Stimulated activated naive CD8-positive, alpha-beta T cell treated with anti-CD3 and anti-CD28 coated beads, Interleukin-15, amount 100 ng/mL, for 72 hours (primary cell): Measurements from ENCODE around the gene CNIH2.
"Not testable (repeated sequence)": the region's sequence is repeated elsewhere in the genome, so short reads cannot be mapped to it uniquely, and the experiment has no call there.

Experiments used
- ATAC-seq: fragments of 150-1000 bp; cut with Tn5 transposase; 2 replicates; pipeline ENCODE4 v1.10.0; 2021; ENCODE audit warnings: mild to moderate bottlenecking, moderate library complexity
- DNase-seq, 2 donors: peaks; one replicate each; pipeline ENCODE4 v3.0.0; 2021 to 2022
- H3K27ac Mint-ChIP-seq, 2 donors: one replicate each; pipeline ENCODE4 v1.8.0; 2022; ENCODE audit warnings: mild to moderate bottlenecking in 2 of 2, mixed read lengths in 2 of 2, moderate library complexity in 2 of 2
- H3K27me3 Mint-ChIP-seq: one replicate; pipeline ENCODE4 v1.8.0; 2022; ENCODE audit warnings: mixed read lengths
- H3K4me1 Mint-ChIP-seq: one replicate; pipeline ENCODE4 v1.8.0; 2022; ENCODE audit warnings: mild to moderate bottlenecking, mixed read lengths
- H3K4me3 Mint-ChIP-seq, 2 donors: one replicate each; pipeline ENCODE4 v1.8.0; 2022; ENCODE audit warnings: mild to moderate bottlenecking in 2 of 2, mixed read lengths in 2 of 2, moderate library complexity in 1 of 2
- H3K9me3 Mint-ChIP-seq, 2 donors: one replicate each; pipeline ENCODE4 v1.8.0; 2022; ENCODE audit warnings: mixed read lengths in 2 of 2

Gene CNIH2

GRCh38 chr11:66243782-66244535 lies 34.0 kb upstream of the CNIH2 start:
- Mint-ChIP-seq H3K9me3 (no peaks in the 10 kb centered on the region), H3K27me3 (no peaks in the 10 kb centered on the region), H3K27ac (peak overlapping the region; percentile 69 to 98), H3K4me1 (peaks cover 20% of the 10 kb centered on the region), H3K4me3 (peak overlapping the region in 1 of 2 donors; percentile 50)
- peak; percentile 32 for ATAC-seq
- DNase-seq, result no peak

DNA sequence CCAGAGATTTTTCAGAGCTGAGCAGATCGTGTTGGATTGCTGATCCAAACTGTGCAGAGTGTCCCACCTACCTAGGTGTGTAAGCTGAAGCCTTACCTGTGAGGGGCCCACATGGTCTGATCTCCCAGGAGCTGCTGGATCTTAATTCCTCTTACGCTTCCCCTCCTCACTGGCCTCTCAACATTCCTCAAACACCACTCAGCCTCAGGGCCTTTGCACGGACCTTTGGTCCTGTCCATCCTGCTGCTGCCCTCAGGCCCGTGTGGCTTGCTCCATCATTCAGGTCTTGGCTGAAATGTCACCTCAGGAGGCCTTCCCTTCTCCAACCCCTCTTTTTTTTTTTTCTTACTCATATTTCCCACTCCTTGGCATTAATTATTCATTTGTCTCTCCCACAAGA lies 30.7 kb upstream of the CNIH2 start:
- Mint-ChIP-seq H3K27me3 (no peaks in the 10 kb centered on the region), H3K27ac (no peak overlapping the region), H3K4me3 (no peak overlapping the region), H3K4me1 (peaks cover 29% of the 10 kb centered on the region), H3K9me3 (no peaks in the 10 kb centered on the region)
- ATAC-seq (no peak), DNase-seq (no peak)

DNA sequence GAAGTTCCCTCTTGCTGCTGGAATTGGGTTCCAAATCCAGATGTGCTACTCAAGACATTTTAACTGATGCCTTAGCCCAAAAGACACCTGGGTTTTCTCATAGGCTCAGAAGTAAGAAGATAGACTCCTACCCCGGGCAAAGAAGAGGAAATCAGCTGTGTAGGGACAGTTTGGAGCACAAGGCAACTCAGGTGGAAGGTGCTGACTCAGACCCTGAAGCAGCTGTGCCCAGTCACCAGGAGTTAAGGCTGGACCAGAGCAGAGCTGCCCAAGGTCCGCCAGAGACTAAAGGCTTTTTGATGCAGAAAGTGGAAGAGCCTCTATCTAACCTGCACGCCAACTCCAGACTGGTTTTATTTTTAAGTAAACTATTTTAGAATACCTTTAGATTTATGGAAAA lies 30.2 kb upstream of the CNIH2 start:
- Mint-ChIP-seq H3K27ac (no peak overlapping the region), H3K9me3 (no peaks in the 10 kb centered on the region)
- no peak for ATAC-seq

DNA sequence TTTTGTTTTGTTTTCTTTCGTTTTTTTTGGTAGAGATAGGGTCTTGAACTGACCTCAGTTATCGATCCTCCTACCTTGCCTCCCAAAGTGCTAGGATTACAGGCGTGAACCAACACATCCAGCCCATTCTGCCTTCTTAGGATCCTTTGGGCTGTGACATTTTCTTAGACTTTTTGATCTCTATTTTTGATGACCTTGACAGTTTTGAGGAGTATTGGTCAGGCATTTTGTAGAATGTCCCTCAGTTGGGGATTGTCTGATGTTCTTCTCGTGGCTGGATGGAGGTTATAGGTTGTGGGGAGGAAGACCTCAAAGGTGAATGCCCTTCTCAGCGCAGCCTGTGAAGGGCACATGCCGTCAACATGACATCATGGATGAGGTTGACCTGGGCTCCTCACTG lies 29.1 kb upstream of the CNIH2 start:
- peak overlapping the region; percentile 10 to 20 for H3K27ac Mint-ChIP-seq
- peaks cover 29% of the 10 kb centered on the region for H3K4me1 Mint-ChIP-seq
- no peaks in the 10 kb centered on the region for H3K27me3 Mint-ChIP-seq
- ATAC-seq (no peak), DNase-seq (no peak)
- no peaks in the 10 kb centered on the region for H3K9me3 Mint-ChIP-seq
- H3K4me3 Mint-ChIP-seq, result no peak overlapping the region

More for the DNA sequence above, 30.2 kb upstream of the CNIH2 start:
- DNase-seq, result no peak
- Mint-ChIP-seq H3K27me3 (no peaks in the 10 kb centered on the region), H3K4me1 (peaks cover 29% of the 10 kb centered on the region), H3K4me3 (no peak overlapping the region)

DNA sequence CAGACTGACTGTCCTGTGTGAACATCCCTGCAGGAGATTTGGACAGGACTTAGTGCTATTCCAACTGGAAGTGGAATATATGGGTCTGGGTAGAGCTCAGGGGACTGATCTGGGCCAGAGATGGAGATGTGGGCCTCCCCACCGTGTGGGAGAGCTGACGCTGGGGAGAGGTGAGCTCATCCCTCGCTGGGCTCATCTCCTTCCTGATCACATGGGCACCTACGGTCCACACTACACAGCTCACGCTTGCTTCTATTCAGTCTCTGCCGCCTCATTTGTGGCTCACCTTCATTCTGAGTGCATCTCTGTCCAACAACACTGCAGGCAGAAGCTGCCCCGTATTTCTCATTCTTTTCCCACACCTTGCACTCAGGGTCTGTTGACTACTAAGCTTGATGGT lies 26.2 kb upstream of the CNIH2 start:
- ATAC-seq, result no peak
- H3K4me3 Mint-ChIP-seq, result no peak overlapping the region
- peak overlapping the region in 1 of 2 donors; percentile 78 for H3K27ac Mint-ChIP-seq
- no peak for DNase-seq
- H3K27me3 Mint-ChIP-seq, result no peaks in the 10 kb centered on the region
- no peaks in the 10 kb centered on the region for H3K9me3 Mint-ChIP-seq
- peaks cover 36% of the 10 kb centered on the region for H3K4me1 Mint-ChIP-seq

DNA sequence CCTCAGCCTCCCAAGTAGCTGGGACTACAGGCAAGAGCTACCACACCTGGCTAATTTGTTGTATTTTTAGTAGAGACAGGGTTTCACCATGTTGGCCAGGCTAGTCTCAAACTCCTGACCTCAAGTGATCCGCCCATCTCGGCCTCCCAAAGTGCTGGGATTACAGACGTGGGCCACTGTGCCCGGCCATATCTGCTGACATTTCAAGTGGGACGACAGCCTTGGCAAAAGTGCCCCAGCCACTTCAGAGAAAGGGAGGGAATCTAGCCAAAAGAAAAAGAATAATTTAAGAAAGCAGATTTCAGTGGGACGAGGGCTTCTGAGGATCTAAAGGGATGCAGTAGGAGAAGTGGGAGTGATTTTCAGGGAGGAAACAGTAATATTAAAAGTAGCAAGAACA lies 24.9 kb upstream of the CNIH2 start:
- not testable (repeated sequence) for H3K4me3 Mint-ChIP-seq, H3K9me3 Mint-ChIP-seq, H3K27me3 Mint-ChIP-seq, DNase-seq, ATAC-seq
- peaks cover 31% of the 10 kb centered on the region for H3K4me1 Mint-ChIP-seq
- H3K27ac Mint-ChIP-seq, result peak overlapping the region in 1 of 2 donors; percentile 92

GRCh38 chr11:66258473-66258893 lies 19.5 kb upstream of the CNIH2 start:
- Mint-ChIP-seq H3K4me3 (peak overlapping the region; percentile 89 to 98), H3K27ac (peak overlapping the region; percentile 89 to 98), H3K4me1 (peaks cover 37% of the 10 kb centered on the region), H3K27me3 (no peaks in the 10 kb centered on the region), H3K9me3 (no peaks in the 10 kb centered on the region)
- DNase-seq (no peak), ATAC-seq (peak; percentile 1)

DNA sequence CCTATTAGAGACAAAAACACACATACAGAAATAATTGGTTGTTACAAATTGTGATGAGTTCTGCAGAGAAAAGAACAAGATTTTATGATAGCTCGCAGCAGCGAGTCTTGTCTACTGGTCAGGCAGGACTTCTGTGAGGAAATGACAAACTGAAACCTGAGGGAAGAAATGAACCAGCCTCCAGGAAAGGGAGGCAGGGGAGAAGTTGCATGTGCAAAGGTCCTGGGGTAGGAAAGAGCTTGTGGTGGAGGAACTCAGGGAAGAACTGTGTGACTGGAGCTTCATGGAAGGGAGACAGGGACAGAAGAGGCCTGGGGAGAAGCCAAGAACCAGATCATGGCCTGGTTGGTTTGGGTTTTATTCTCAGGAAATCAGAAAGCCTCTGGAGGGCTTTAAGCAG lies 18.8 kb upstream of the CNIH2 start:
- Mint-ChIP-seq H3K27ac (no peak overlapping the region), H3K27me3 (no peaks in the 10 kb centered on the region), H3K9me3 (no peaks in the 10 kb centered on the region), H3K4me1 (peaks cover 34% of the 10 kb centered on the region), H3K4me3 (peak overlapping the region; percentile 89 to 98)
- ATAC-seq, result no peak
- DNase-seq, result no peak

GRCh38 chr11:66259956-66260355 lies 18.0 kb upstream of the CNIH2 start:
- no peak overlapping the region for H3K4me3 Mint-ChIP-seq
- H3K27me3 Mint-ChIP-seq, result no peaks in the 10 kb centered on the region
- no peaks in the 10 kb centered on the region for H3K9me3 Mint-ChIP-seq
- peak overlapping the region in 1 of 2 donors; percentile 34 for H3K27ac Mint-ChIP-seq
- DNase-seq (no peak), ATAC-seq (no peak)
- H3K4me1 Mint-ChIP-seq, result peaks cover 34% of the 10 kb centered on the region

- Mint-ChIP-seq H3K4me1 (peaks cover 28% of the 10 kb centered on the region), H3K4me3 (no peak overlapping the region), H3K27ac (no peak overlapping the region), H3K9me3 (no peaks in the 10 kb centered on the region), H3K27me3 (no peaks in the 10 kb centered on the region)
- no peak for ATAC-seq
- DNase-seq, result no peak
Observed at GRCh38 chr11:66261578-66261977, 16.4 kb upstream of the CNIH2 start.

- no peak overlapping the region for H3K4me3 Mint-ChIP-seq
- H3K4me1 Mint-ChIP-seq, result peaks cover 31% of the 10 kb centered on the region
- no peaks in the 10 kb centered on the region for H3K9me3 Mint-ChIP-seq
- no peak for DNase-seq
- H3K27ac Mint-ChIP-seq, result no peak overlapping the region
- no peaks in the 10 kb centered on the region for H3K27me3 Mint-ChIP-seq
- ATAC-seq, result no peak
Observed at GRCh38 chr11:66262191-66262590, 15.8 kb upstream of the CNIH2 start.

DNA sequence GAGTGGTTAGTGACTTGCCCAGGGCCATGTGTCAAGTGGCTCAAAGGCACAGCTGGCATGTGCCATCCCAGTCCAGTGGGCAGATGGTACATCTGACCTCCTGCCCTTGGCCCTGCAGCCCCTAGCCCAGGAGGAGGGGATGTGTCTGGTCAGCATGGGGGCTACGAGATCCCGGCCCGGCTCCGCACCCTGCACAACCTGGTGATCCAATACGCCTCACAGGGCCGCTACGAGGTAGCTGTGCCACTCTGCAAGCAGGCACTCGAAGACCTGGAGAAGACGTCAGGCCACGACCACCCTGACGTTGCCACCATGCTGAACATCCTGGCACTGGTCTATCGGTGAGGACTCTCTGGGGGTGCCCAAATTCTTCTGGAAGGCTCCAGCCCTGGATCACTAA lies 15.3 kb upstream of the CNIH2 start:
- Mint-ChIP-seq H3K27me3 (no peaks in the 10 kb centered on the region), H3K4me1 (peaks cover 36% of the 10 kb centered on the region), H3K27ac (no peak overlapping the region), H3K9me3 (no peaks in the 10 kb centered on the region), H3K4me3 (no peak overlapping the region)
- DNase-seq, result no peak
- no peak for ATAC-seq

- ATAC-seq (no peak), DNase-seq (no peak)
- Mint-ChIP-seq H3K4me1 (peaks cover 40% of the 10 kb centered on the region), H3K4me3 (no peak overlapping the region), H3K27ac (peak overlapping the region in 1 of 2 donors; percentile 48), H3K27me3 (no peaks in the 10 kb centered on the region), H3K9me3 (no peaks in the 10 kb centered on the region)
Observed at GRCh38 chr11:66263231-66263630, 14.7 kb upstream of the CNIH2 start.

GRCh38 chr11:66263785-66264184 lies 14.2 kb upstream of the CNIH2 start:
- H3K9me3 Mint-ChIP-seq, result no peaks in the 10 kb centered on the region
- no peak overlapping the region for H3K4me3 Mint-ChIP-seq

GRCh38 chr11:66264383-66264782 lies 13.6 kb upstream of the CNIH2 start:
- ATAC-seq (no peak), DNase-seq (no peak)
- no peaks in the 10 kb centered on the region for H3K27me3 Mint-ChIP-seq
- H3K27ac Mint-ChIP-seq, result no peak overlapping the region
- H3K9me3 Mint-ChIP-seq, result no peaks in the 10 kb centered on the region
- H3K4me1 Mint-ChIP-seq, result peaks cover 32% of the 10 kb centered on the region
- no peak overlapping the region for H3K4me3 Mint-ChIP-seq

More at GRCh38 chr11:66263785-66264184, 14.2 kb upstream of the CNIH2 start:
- peaks cover 35% of the 10 kb centered on the region for H3K4me1 Mint-ChIP-seq
- DNase-seq (no peak), ATAC-seq (no peak)
- no peak overlapping the region for H3K27ac Mint-ChIP-seq
- no peaks in the 10 kb centered on the region for H3K27me3 Mint-ChIP-seq

- Mint-ChIP-seq H3K27ac (no peak overlapping the region), H3K4me1 (peaks cover 32% of the 10 kb centered on the region), H3K4me3 (no peak overlapping the region), H3K9me3 (no peaks in the 10 kb centered on the region), H3K27me3 (no peaks in the 10 kb centered on the region)
- DNase-seq (no peak), ATAC-seq (no peak)
Observed at GRCh38 chr11:66264914-66265313, 13.1 kb upstream of the CNIH2 start.
